K562 (cell line): ENCODE results near the gene SIRT7. TPM values are rescaled to one million over a fixed set of nuclear protein-coding genes. Genes with fewer than 3 reads are reported as not detected.

Experiments used
- C11orf30 ChIP-seq: fragments of 450-650 bp; IDR thresholded peaks from 2 replicates; pipeline ENCODE4 v1.6.1; 2016; ENCODE audit warnings: low read depth, mild to moderate bottlenecking
- CBFA2T2 ChIP-seq: fragments of 450-650 bp; conservative IDR thresholded peaks from 2 replicates; pipeline ENCODE4 v1.6.1; 2017; ENCODE audit warnings: mild to moderate bottlenecking
- CHD4 ChIP-seq: fragments of 200-600 bp; sonication (generic); IDR thresholded peaks from 3 replicates; pipeline ENCODE4 v1.6.1; 2012; ENCODE audit warnings: low read depth, mild to moderate bottlenecking, mixed read lengths, low read length, inconsistent platforms; ENCODE audit not compliant: insufficient read depth, insufficient replicate concordance, poor library complexity, severe bottlenecking
- MBD2 ChIP-seq: sonication (generic); IDR thresholded peaks from 2 replicates; pipeline ENCODE4 v1.6.1; 2016; ENCODE audit warnings: low read depth, borderline replicate concordance
- NR4A1 ChIP-seq, 2 experiments: fragments of 250-450 bp in 1 of 2; fragments of 450-650 bp in 1 of 2; sonication (Bioruptor Pico) in 1 of 2; IDR thresholded peaks; 2 replicates each; pipeline versions ENCODE4 v1.4.0 to v1.6.1; 2016 to 2020; ENCODE audit warnings: mild to moderate bottlenecking in 2 of 2, missing compliant biosample characterization in 1 of 2, missing genetic modification characterization in 1 of 2, moderate library complexity in 1 of 2
- PCBP2 ChIP-seq: fragments of 200-400 bp; formaldehyde crosslinking; IDR thresholded peaks from 2 replicates; pipeline ENCODE4 v1.6.1; 2018; ENCODE audit warnings: low read length, low read depth, mild to moderate bottlenecking, moderate library complexity; ENCODE audit not compliant: poor library complexity, severe bottlenecking
- RCOR1 ChIP-seq, 2 experiments: IDR thresholded peaks; 2 replicates each; pipeline ENCODE4 v1.6.1; 2012; ENCODE audit warnings: low read depth in 2 of 2, low read length in 2 of 2, borderline replicate concordance in 1 of 2, improper control_type of control experiment in 1 of 2
- TAF9B ChIP-seq: fragments of 450-650 bp; IDR thresholded peaks from 2 replicates; pipeline ENCODE4 v1.6.1; 2018; ENCODE audit warnings: mild to moderate bottlenecking; ENCODE audit not compliant: partially characterized antibody
- TCF3 ChIP-seq: sonication (generic); formaldehyde crosslinking; IDR thresholded peaks from 2 replicates; pipeline ENCODE4 v1.4.0; 2020; ENCODE audit warnings: mild to moderate bottlenecking, missing genetic modification reagents
- TRIM24 ChIP-seq, 2 experiments: fragments of 450-650 bp; IDR thresholded peaks; 2 replicates each; pipeline ENCODE4 v1.6.1; 2016
- U2AF1 ChIP-seq: fragments of 200-400 bp; formaldehyde crosslinking; optimal IDR thresholded peaks from 2 replicates; pipeline ENCODE3; 2017; ENCODE audit warnings: mild to moderate bottlenecking, low read depth, low read length, moderate library complexity
- ZNF121 ChIP-seq: sonication (generic); formaldehyde crosslinking; conservative IDR thresholded peaks from 2 replicates; pipeline ENCODE4 v1.8.0; 2022; ENCODE audit warnings: missing genetic modification reagents
- polyA plus RNA-seq, 8 experiments: library from polyadenylated mRNA; depleted of rRNA in 4 of 8; stranded (reverse) in 5 of 8; unstranded in 3 of 8; fragments of >200 nt; fragmentation: Nextera tagmentation in 2 of 8; fragmentation: Illumina TruSeq in 1 of 8; extraction: Ambion mirVana in 2 of 8; extraction: Trizol in 1 of 8; gene quantifications; 2 replicates each; pipeline versions ENCODE4 v1.2.1 to v1.2.3, GENCODE V29; 2011 to 2014; ENCODE audit warnings: inconsistent platforms in 1 of 8, missing spikeins in 1 of 8
- total RNA-seq, 7 experiments: library from RNA; depleted of rRNA in 6 of 7; stranded (reverse); fragments of >200 nt in 6 of 7; fragmentation: Illumina TruSeq in 2 of 7; extraction: Trizol in 2 of 7; gene quantifications; 2 replicates each; pipeline versions ENCODE4 v1.2.1 to v1.2.3, GENCODE V29; 2011 to 2021; ENCODE audit warnings: low replicate concordance in 1 of 7
- TF ChIP-seq, protein P1 (sequence below), 2 experiments: fragments of 450-650 bp in 1 of 2; sonication (generic) in 1 of 2; formaldehyde crosslinking in 1 of 2; IDR thresholded peaks in 1 of 2; conservative IDR thresholded peaks in 1 of 2; 2 replicates each; pipeline versions ENCODE4 v1.6.1 to v1.8.1; 2016 to 2023; ENCODE audit warnings: mild to moderate bottlenecking in 2 of 2, moderate library complexity in 2 of 2, inconsistent platforms in 1 of 2, missing genetic modification reagents in 1 of 2
- TF ChIP-seq, protein P2 (sequence below): fragments of 450-650 bp; IDR thresholded peaks from 2 replicates; pipeline ENCODE4 v1.6.1; 2018; ENCODE audit not compliant: partially characterized antibody
- TF ChIP-seq, protein P3 (sequence below): sonication (generic); formaldehyde crosslinking; IDR thresholded peaks from 2 replicates; pipeline ENCODE4 v1.8.1; 2023; ENCODE audit warnings: mild to moderate bottlenecking, missing genetic modification reagents, moderate library complexity
- TF ChIP-seq, protein P4 (sequence below), 2 experiments: fragments of 450-650 bp; conservative IDR thresholded peaks; 2 replicates each; pipeline ENCODE4 v1.6.1; 2017; ENCODE audit warnings: mild to moderate bottlenecking in 2 of 2, moderate library complexity in 2 of 2

The SIRT7 gene
- total and polyA plus RNA-seq, 9 of the 15 experiments (the other 6 are each of a cell fraction or from before 2014, with no cell fraction given): 1.6 to 54.8 (median 20.3) TPM

DNA sequence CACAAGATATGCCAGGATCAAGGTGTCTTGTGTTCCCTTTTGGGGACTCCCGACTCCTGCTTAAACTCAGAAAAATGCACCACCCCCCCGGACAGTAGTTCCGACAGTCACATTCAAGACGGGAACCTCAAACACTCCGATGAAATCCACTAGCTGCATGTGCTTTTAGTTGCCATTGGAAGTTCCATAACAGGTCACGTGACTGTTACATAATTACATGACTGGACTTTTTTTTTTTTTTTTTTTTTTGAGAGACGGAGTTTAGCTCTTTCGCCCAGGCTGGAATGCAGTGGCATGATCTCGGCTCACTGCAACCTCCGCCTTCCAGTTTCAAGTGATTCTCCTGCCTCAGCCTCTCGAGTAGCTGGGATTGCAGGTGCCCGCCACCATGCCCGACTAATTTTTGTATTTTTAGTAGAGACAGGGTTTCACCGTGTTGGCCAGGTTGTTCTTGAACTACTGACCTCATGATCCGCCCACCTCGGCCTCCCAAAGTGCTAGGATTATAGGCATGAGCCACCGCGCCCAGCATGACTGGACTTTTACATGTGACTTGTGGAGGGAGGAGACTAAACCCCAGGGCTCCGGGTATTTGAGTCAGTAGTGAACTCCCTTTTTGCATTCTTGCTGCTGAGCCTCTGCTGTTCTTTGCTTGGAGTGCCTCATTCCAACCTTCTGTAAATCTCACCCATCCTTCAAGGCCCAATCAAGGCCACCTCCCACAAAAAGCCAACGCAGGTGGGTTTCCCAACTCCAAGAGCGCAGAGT is 1.6 kb downstream of the SIRT7 start (continued):
- TF ChIP-seq, protein P1, sequence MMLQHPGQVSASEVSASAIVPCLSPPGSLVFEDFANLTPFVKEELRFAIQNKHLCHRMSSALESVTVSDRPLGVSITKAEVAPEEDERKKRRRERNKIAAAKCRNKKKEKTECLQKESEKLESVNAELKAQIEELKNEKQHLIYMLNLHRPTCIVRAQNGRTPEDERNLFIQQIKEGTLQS (IDR thresholded peaks at IDR 0.05): peak; percentile 39
- TF ChIP-seq, protein P1 (CRISPR knock-in tag; conservative IDR thresholded peaks at IDR 0.05): no peak
- TF ChIP-seq U2AF1 (no peak), TAF9B (peak; percentile 24), CHD4 (no peak), C11orf30 (peak; percentile 37), ZNF121 (CRISPR knock-in tag) (no peak), CBFA2T2 (peak; percentile 60), MBD2 (0 out of 2 replicates have a peak, but pooled peaks have one; percentile 37), RCOR1 (IDR thresholded peaks at IDR 0.05; ENCODE audit: borderline replicate concordance in 1 of 2, low read depth in 2 of 2, low read length in 2 of 2) (no peak), PCBP2 (no peak), TRIM24 (IDR thresholded peaks at IDR 0.05) (0 out of 4 replicates have a peak, but pooled peaks of 1 of the 2 experiments have one; percentile 8), TCF3 (CRISPR knock-in tag) (no peak), NR4A1 (CRISPR knock-in tag; IDR thresholded peaks at IDR 0.05) (no peak), NR4A1 (tag; IDR thresholded peaks at IDR 0.05) (no peak)
- TF ChIP-seq, protein P2, sequence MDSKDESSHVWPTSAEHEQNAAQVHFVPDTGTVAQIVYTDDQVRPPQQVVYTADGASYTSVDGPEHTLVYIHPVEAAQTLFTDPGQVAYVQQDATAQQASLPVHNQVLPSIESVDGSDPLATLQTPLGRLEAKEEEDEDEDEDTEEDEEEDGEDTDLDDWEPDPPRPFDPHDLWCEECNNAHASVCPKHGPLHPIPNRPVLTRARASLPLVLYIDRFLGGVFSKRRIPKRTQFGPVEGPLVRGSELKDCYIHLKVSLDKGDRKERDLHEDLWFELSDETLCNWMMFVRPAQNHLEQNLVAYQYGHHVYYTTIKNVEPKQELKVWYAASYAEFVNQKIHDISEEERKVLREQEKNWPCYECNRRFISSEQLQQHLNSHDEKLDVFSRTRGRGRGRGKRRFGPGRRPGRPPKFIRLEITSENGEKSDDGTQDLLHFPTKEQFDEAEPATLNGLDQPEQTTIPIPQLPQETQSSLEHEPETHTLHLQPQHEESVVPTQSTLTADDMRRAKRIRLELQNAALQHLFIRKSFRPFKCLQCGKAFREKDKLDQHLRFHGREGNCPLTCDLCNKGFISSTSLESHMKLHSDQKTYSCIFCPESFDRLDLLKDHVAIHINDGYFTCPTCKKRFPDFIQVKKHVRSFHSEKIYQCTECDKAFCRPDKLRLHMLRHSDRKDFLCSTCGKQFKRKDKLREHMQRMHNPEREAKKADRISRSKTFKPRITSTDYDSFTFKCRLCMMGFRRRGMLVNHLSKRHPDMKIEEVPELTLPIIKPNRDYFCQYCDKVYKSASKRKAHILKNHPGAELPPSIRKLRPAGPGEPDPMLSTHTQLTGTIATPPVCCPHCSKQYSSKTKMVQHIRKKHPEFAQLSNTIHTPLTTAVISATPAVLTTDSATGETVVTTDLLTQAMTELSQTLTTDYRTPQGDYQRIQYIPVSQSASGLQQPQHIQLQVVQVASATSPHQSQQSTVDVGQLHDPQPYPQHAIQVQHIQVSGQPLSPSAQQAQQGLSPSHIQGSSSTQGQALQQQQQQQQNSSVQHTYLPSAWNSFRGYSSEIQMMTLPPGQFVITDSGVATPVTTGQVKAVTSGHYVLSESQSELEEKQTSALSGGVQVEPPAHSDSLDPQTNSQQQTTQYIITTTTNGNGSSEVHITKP: peak; percentile 34
- TF ChIP-seq, protein P3, sequence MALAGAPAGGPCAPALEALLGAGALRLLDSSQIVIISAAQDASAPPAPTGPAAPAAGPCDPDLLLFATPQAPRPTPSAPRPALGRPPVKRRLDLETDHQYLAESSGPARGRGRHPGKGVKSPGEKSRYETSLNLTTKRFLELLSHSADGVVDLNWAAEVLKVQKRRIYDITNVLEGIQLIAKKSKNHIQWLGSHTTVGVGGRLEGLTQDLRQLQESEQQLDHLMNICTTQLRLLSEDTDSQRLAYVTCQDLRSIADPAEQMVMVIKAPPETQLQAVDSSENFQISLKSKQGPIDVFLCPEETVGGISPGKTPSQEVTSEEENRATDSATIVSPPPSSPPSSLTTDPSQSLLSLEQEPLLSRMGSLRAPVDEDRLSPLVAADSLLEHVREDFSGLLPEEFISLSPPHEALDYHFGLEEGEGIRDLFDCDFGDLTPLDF: no peak
- TF ChIP-seq, protein P4, sequence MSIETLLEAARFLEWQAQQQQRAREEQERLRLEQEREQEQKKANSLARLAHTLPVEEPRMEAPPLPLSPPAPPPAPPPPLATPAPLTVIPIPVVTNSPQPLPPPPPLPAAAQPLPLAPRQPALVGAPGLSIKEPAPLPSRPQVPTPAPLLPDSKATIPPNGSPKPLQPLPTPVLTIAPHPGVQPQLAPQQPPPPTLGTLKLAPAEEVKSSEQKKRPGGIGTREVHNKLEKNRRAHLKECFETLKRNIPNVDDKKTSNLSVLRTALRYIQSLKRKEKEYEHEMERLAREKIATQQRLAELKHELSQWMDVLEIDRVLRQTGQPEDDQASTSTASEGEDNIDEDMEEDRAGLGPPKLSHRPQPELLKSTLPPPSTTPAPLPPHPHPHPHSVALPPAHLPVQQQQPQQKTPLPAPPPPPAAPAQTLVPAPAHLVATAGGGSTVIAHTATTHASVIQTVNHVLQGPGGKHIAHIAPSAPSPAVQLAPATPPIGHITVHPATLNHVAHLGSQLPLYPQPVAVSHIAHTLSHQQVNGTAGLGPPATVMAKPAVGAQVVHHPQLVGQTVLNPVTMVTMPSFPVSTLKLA (conservative IDR thresholded peaks at IDR 0.05): peak; percentile 63 to 79; a peak in 3 of 4 replicates
